Measurements from ENCODE around the gene CCNF.
"Not testable (repeated sequence)": the region's sequence is repeated elsewhere in the genome, so short reads cannot be mapped to it uniquely, and the experiment has no call there.

CCNF gene

GRCh38 chr16:2478279-2478678 is 49.0 kb downstream of the CCNF start:
- Mint-ChIP-seq H3K4me3 (no peak overlapping the region), H3K27me3 (peaks cover 2% of the 10 kb centered on the region), H3K27ac (no peak overlapping the region), H3K9me3 (no peaks in the 10 kb centered on the region), H3K4me1 (ENCODE audit: low read depth) (peaks cover 8% of the 10 kb centered on the region), H3K36me3 (ENCODE audit: low read depth) (no peaks in the 10 kb centered on the region)

GRCh38 chr16:2479996-2480395 is 50.7 kb downstream of the CCNF start:
- not testable (repeated sequence) for H3K27ac Mint-ChIP-seq; H3K36me3 Mint-ChIP-seq (ENCODE audit: low read depth)

GRCh38 chr16:2480948-2481347 is 51.7 kb downstream of the CCNF start:
- H3K9me3 Mint-ChIP-seq, result no peaks in the 10 kb centered on the region
- no peak overlapping the region for H3K4me3 Mint-ChIP-seq
- H3K36me3 Mint-ChIP-seq (ENCODE audit: low read depth), result no peaks in the 10 kb centered on the region
- H3K4me1 Mint-ChIP-seq (ENCODE audit: low read depth), result peaks cover 3% of the 10 kb centered on the region
- H3K27me3 Mint-ChIP-seq, result no peaks in the 10 kb centered on the region
- no peak overlapping the region for H3K27ac Mint-ChIP-seq

More at GRCh38 chr16:2479996-2480395, 50.7 kb downstream of the CCNF start:
- H3K9me3 Mint-ChIP-seq; H3K4me1 Mint-ChIP-seq (ENCODE audit: low read depth); H3K27me3 Mint-ChIP-seq; H3K4me3 Mint-ChIP-seq: not testable (repeated sequence)

GRCh38 chr16:2481676-2482075 is 52.4 kb downstream of the CCNF start:
- no peaks in the 10 kb centered on the region for H3K36me3 Mint-ChIP-seq (ENCODE audit: low read depth)
- no peaks in the 10 kb centered on the region for H3K27me3 Mint-ChIP-seq
- H3K27ac Mint-ChIP-seq, result no peak overlapping the region
- no peak overlapping the region for H3K4me3 Mint-ChIP-seq
- no peaks in the 10 kb centered on the region for H3K9me3 Mint-ChIP-seq
- H3K4me1 Mint-ChIP-seq (ENCODE audit: low read depth), result peaks cover 6% of the 10 kb centered on the region

GRCh38 chr16:2482249-2482648 is 53.0 kb downstream of the CCNF start:
- Mint-ChIP-seq H3K27me3 (no peaks in the 10 kb centered on the region), H3K4me3 (no peak overlapping the region), H3K9me3 (no peaks in the 10 kb centered on the region), H3K27ac (no peak overlapping the region), H3K36me3 (ENCODE audit: low read depth) (no peaks in the 10 kb centered on the region), H3K4me1 (ENCODE audit: low read depth) (peaks cover 12% of the 10 kb centered on the region)

- peaks cover 19% of the 10 kb centered on the region for H3K4me1 Mint-ChIP-seq (ENCODE audit: low read depth)
- no peaks in the 10 kb centered on the region for H3K36me3 Mint-ChIP-seq (ENCODE audit: low read depth)
- H3K9me3 Mint-ChIP-seq, result no peaks in the 10 kb centered on the region
- H3K27me3 Mint-ChIP-seq, result no peaks in the 10 kb centered on the region
- no peak overlapping the region for H3K4me3 Mint-ChIP-seq
- no peak overlapping the region for H3K27ac Mint-ChIP-seq
Measured at GRCh38 chr16:2482708-2483534, 53.7 kb downstream of the CCNF start.

GRCh38 chr16:2483939-2484897 is 55.0 kb downstream of the CCNF start:
- no peaks in the 10 kb centered on the region for H3K27me3 Mint-ChIP-seq
- H3K4me3 Mint-ChIP-seq, result no peak overlapping the region
- peaks cover 22% of the 10 kb centered on the region for H3K4me1 Mint-ChIP-seq (ENCODE audit: low read depth)
- no peaks in the 10 kb centered on the region for H3K9me3 Mint-ChIP-seq
- H3K36me3 Mint-ChIP-seq (ENCODE audit: low read depth), result no peaks in the 10 kb centered on the region
- no peak overlapping the region for H3K27ac Mint-ChIP-seq

- Mint-ChIP-seq H3K4me3 (no peak overlapping the region), H3K27ac (no peak overlapping the region), H3K27me3 (no peaks in the 10 kb centered on the region), H3K36me3 (ENCODE audit: low read depth) (no peaks in the 10 kb centered on the region), H3K4me1 (ENCODE audit: low read depth) (peaks cover 22% of the 10 kb centered on the region), H3K9me3 (no peaks in the 10 kb centered on the region)
Measured at GRCh38 chr16:2484898-2485508, 55.8 kb downstream of the CCNF start.

GRCh38 chr16:2485811-2486507 is 56.7 kb downstream of the CCNF start:
- Mint-ChIP-seq H3K9me3 (no peaks in the 10 kb centered on the region), H3K4me3 (no peak overlapping the region), H3K27me3 (no peaks in the 10 kb centered on the region), H3K36me3 (ENCODE audit: low read depth) (no peaks in the 10 kb centered on the region), H3K4me1 (ENCODE audit: low read depth) (peaks cover 22% of the 10 kb centered on the region), H3K27ac (no peak overlapping the region)

GRCh38 chr16:2486645-2487516 is 57.6 kb downstream of the CCNF start:
- Mint-ChIP-seq H3K4me3 (peak overlapping the region; percentile 60), H3K27me3 (no peaks in the 10 kb centered on the region), H3K9me3 (no peaks in the 10 kb centered on the region), H3K4me1 (ENCODE audit: low read depth) (peaks cover 22% of the 10 kb centered on the region), H3K27ac (peak overlapping the region; percentile 77), H3K36me3 (ENCODE audit: low read depth) (no peaks in the 10 kb centered on the region)

GRCh38 chr16:2487517-2487842 is 58.2 kb downstream of the CCNF start:
- H3K27me3 Mint-ChIP-seq, result no peaks in the 10 kb centered on the region
- H3K4me3 Mint-ChIP-seq, result peak overlapping the region; percentile 60
- H3K27ac Mint-ChIP-seq, result peak overlapping the region; percentile 77
- peaks cover 22% of the 10 kb centered on the region for H3K4me1 Mint-ChIP-seq (ENCODE audit: low read depth)
- H3K9me3 Mint-ChIP-seq, result no peaks in the 10 kb centered on the region
- H3K36me3 Mint-ChIP-seq (ENCODE audit: low read depth), result no peaks in the 10 kb centered on the region

GRCh38 chr16:2487903-2488531 is 58.8 kb downstream of the CCNF start:
- no peak overlapping the region for H3K4me3 Mint-ChIP-seq
- H3K27me3 Mint-ChIP-seq, result no peaks in the 10 kb centered on the region
- no peaks in the 10 kb centered on the region for H3K36me3 Mint-ChIP-seq (ENCODE audit: low read depth)
- H3K9me3 Mint-ChIP-seq, result no peaks in the 10 kb centered on the region
- peaks cover 22% of the 10 kb centered on the region for H3K4me1 Mint-ChIP-seq (ENCODE audit: low read depth)
- no peak overlapping the region for H3K27ac Mint-ChIP-seq

GRCh38 chr16:2489581-2489980 is 60.3 kb downstream of the CCNF start:
- H3K9me3 Mint-ChIP-seq, result no peaks in the 10 kb centered on the region

More at GRCh38 chr16:2489581-2489980, 60.3 kb downstream of the CCNF start:
- Mint-ChIP-seq H3K27me3 (no peaks in the 10 kb centered on the region), H3K27ac (no peak overlapping the region), H3K4me3 (no peak overlapping the region), H3K36me3 (ENCODE audit: low read depth) (no peaks in the 10 kb centered on the region), H3K4me1 (ENCODE audit: low read depth) (peaks cover 22% of the 10 kb centered on the region)

All from stimulated activated naive CD8-positive, alpha-beta T cell treated with anti-CD3 and anti-CD28 coated beads, Interleukin-15, Interleukin-2, amounts not matched to agents 100 ng/mL and 50 ng/mL, for 24 hours (primary cell).